ENCODE results near the gene CACNB1. TPM values are rescaled to one million over a fixed set of nuclear protein-coding genes. Genes with fewer than 3 reads are reported as not detected.
A peak's percentile ranks its signal among the peaks of the same experiment; 100 is the strongest.

CACNB1 gene
- total RNA-seq, 1 donor, result 4.5 TPM

DNA sequence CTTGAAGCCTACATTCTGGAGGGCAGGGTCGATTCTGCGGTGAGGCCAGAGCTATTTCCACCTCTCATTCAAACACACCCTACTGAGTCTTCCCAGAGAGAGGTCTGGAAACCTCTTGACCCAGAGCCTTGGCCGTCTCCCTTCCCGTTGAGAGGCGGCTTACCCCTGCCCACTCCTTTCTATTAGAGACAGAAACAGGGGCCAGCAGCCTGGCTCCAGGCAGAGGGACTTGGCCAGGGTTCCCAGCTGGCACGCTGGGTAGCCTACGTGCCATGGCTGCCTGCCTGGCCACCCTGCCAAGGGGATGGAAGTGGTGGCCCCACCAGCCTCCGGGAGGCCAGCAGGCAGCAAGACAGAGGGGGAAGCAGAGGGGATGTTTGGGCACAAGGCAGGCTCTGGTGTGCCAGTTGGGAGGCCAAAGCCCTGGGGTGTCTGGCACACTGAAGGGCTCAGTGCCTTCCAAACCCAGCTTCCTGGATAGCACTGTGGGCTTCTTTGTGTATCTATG is 22.2 kb upstream of the CACNB1 start:
- Histone ChIP-seq H3K9me3 (ENCODE audit: low read depth, low read length) (no peaks in the 10 kb centered on the region), H3K4me1 (ENCODE audit: insufficient read depth, low read length) (peaks cover 2% of the 10 kb centered on the region), H3K27me3 (ENCODE audit: insufficient read depth, low read length) (peaks cover 13% of the 10 kb centered on the region), H3K4me3 (ENCODE audit: low read length) (no peak overlapping the region)

DNA sequence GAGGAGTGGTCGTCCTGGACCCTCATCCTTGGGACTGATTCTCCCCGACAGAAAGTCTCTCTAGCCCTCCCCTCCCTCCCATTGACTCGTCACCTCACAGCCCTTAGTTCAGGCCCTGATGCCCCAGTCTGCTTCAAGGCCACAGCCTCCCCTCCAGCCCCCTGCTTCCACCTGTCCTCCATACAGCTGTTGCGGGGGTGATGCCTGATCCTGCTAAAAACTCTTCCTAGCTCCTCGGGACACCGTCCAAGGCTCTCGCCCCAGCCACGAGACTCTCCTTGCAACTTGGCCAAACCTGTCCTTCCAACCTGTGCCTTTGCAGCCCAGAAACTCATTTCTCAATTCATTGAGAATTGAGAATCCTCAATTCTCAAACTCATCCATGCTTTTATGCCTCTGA is 21.4 kb upstream of the CACNB1 start:
- Histone ChIP-seq H3K4me1 (ENCODE audit: insufficient read depth, low read length) (no peaks in the 10 kb centered on the region), H3K27me3 (ENCODE audit: insufficient read depth, low read length) (peaks cover 5% of the 10 kb centered on the region), H3K9me3 (ENCODE audit: low read depth, low read length) (no peaks in the 10 kb centered on the region), H3K4me3 (ENCODE audit: low read length) (no peak overlapping the region)

DNA sequence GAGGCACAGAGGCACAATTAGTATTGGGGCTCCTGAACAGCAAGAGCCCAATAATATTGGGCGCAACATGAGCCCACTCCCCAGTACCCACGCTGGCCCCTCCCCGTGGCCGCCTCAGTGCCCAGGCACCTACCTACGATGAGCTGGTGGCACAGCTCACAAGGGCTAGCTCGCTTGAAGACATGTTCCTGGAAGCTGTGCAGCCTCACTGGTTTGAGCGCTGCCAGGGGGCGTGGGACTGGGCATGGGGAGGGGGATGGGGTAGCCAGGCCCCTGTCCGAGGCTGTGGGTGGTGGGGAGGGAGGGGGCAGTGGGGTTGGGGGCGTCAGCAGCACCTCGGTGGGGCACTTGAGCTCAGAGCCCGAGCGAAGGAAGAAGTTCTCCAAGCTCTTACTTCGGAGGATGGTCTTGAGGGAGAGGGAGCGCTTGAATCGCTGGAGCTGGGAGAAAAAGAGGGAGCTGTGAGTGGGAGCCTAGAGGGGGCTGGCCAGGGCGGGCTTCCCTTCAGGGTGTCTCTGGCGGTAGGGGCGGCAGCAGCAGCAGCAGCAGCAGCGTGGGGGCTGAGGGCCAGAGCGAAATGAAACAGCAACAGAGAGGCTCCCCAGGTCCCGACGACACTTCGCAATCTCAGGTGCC is 20.4 kb upstream of the CACNB1 start:
- Histone ChIP-seq H3K27me3 (ENCODE audit: insufficient read depth, low read length) (no peaks in the 10 kb centered on the region), H3K4me1 (ENCODE audit: insufficient read depth, low read length) (no peaks in the 10 kb centered on the region), H3K4me3 (ENCODE audit: low read length) (no peak overlapping the region), H3K9me3 (ENCODE audit: low read depth, low read length) (no peaks in the 10 kb centered on the region)

DNA sequence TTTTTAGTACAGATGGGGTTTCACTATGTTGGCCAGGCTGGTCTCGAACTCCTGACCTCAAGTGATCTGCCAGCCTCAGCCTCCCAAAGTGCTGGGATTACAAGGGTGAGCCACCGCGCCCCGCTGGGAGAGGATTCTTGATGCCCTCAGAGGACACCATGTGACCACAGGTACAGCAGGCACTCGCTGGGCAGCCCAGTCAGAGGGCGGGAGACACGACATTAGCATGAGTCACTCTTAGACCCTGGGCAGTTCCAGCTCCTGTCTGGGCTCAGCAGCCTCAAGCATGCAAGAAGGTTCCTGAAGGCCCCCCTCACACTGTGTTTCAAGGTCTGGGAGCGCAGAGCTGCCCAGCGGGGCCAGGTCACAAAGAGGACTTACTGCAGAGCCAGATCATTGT is 16.4 kb upstream of the CACNB1 start:
- Histone ChIP-seq H3K4me3 (ENCODE audit: low read length) (no peak overlapping the region), H3K4me1 (ENCODE audit: insufficient read depth, low read length) (peaks cover 16% of the 10 kb centered on the region), H3K9me3 (ENCODE audit: low read depth, low read length) (no peaks in the 10 kb centered on the region), H3K27me3 (ENCODE audit: insufficient read depth, low read length) (no peaks in the 10 kb centered on the region)

DNA sequence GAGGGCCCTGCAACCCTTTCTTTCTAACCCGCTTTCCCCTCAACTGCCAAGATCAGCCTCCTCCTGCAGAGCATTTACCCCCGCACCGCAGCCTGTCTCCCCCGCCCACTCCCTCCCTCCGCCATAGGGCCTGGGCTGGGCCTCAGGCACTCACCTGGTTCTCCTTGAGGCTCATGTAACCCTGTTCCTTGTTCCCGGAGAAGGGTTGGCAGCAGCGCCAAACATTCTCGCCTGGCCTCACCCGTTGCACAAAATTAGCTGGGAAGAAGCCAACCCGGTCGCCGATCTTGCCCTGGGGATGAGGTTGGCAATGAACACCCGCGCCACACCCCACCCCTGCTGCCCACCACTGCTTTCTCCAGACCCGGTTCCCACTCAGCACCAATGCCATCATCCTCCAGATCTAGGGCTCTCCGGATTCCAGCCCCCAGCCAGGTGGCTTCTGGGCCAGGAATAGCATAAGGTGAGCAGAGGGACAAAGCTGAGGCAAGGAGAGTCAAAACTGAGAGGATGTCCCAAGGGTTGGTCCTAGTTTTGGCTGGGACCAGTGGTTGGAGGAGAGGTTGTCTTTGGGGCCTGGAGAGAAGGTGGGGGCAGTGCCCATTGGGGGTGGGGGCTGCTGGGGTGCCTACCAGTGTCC is 15.5 kb upstream of the CACNB1 start:
- H3K4me3 ChIP-seq (ENCODE audit: low read length), result no peak overlapping the region
- H3K4me1 ChIP-seq (ENCODE audit: insufficient read depth, low read length), result peaks cover 25% of the 10 kb centered on the region
- H3K27me3 ChIP-seq (ENCODE audit: insufficient read depth, low read length), result no peaks in the 10 kb centered on the region
- H3K9me3 ChIP-seq (ENCODE audit: low read depth, low read length), result no peaks in the 10 kb centered on the region

DNA sequence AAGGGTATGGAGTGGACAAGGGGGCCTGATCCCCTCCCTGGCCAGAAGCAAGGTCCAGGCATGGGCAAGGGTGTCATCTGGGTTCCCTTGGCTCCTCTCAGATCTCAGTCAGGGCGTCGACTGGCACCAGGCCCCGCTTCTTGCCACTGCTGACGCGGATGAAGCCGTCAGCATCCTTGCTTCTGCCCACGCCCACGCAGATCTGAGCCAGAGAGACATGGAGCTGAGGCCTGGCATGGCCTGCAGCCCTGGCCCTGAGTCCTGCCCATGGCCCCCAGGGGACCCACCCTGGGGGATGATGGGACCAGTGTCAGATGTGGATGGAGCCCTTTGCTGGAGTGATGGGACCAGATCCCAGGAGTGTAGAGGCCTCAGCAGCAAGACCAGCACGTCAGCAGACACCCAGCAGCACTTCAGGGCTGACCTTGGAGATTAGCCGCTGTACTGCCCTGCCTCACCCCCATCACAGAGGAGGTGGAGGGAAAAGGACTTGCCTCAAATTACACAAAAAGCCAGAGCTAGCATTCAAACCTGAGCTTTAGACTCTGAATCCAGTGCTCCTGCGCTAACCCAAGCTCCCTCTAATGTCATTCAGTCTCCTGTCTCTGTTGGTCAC is 14.8 kb upstream of the CACNB1 start:
- Histone ChIP-seq H3K4me1 (ENCODE audit: insufficient read depth, low read length) (peaks cover 26% of the 10 kb centered on the region), H3K27me3 (ENCODE audit: insufficient read depth, low read length) (no peaks in the 10 kb centered on the region), H3K4me3 (ENCODE audit: low read length) (no peak overlapping the region), H3K9me3 (ENCODE audit: low read depth, low read length) (no peaks in the 10 kb centered on the region)

DNA sequence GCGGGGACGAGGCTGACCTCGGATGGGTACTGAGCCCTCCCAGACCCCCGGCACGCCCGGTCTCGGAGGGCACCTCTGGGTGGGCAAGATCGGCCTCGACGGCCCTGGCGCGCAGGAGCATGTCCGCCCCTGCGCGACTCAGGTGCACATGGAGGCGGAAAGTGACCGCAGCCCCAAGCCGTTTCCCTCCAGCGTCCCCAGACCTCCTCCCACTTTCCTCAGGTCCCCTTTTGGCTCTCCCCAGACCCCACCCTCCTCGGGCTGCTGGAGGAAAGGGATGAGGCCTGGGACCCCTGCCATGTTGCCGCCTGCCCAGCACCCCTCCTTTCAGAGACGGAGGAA is 12.6 kb upstream of the CACNB1 start:
- H3K4me3 ChIP-seq (ENCODE audit: low read length), result peak overlapping the region; percentile 3
- H3K27me3 ChIP-seq (ENCODE audit: insufficient read depth, low read length), result no peaks in the 10 kb centered on the region
- no peaks in the 10 kb centered on the region for H3K9me3 ChIP-seq (ENCODE audit: low read depth, low read length)
- peaks cover 30% of the 10 kb centered on the region for H3K4me1 ChIP-seq (ENCODE audit: insufficient read depth, low read length)

DNA sequence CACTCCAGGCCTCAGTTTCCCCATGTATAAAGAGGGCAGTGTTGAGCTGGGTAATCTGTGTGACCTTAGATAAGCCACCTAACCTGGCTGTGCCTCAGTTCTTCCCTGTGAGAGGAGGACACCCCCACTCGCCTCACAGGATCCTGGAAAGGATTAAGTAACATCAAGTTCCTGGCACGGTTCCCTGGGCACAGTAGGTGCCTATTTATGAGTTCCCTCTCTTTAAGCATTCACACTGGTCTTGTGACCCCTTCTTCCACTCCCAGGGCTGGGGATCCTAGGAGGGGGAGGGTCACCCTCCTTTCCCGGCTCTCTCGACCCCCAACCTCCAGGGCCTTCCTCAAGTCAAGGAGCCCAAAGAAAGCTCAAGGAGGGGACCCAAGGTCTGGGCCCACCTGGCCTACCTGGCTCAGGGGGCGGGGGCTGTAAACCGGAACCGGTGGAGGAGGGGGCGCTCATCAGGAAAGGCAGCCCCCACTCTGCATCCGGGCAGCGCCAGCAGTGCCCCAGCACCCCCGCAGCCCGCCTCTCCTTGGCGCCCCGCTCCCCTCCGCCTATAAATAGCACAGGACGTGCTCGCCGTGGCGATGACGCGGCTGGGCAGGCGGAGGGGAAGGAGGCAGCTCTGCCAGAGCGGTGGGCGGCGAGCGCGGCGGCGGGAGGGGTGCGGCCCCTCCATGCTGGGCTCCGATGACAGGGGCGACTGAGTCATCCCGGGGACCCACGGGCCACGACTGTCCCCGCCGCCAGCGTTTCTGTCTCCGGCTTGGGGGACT is 12.0 kb upstream of the CACNB1 start:
- Histone ChIP-seq H3K9me3 (ENCODE audit: low read depth, low read length) (no peaks in the 10 kb centered on the region), H3K4me3 (ENCODE audit: low read length) (peak overlapping the region; percentile 3), H3K4me1 (ENCODE audit: insufficient read depth, low read length) (peaks cover 30% of the 10 kb centered on the region), H3K27me3 (ENCODE audit: insufficient read depth, low read length) (no peaks in the 10 kb centered on the region)

DNA sequence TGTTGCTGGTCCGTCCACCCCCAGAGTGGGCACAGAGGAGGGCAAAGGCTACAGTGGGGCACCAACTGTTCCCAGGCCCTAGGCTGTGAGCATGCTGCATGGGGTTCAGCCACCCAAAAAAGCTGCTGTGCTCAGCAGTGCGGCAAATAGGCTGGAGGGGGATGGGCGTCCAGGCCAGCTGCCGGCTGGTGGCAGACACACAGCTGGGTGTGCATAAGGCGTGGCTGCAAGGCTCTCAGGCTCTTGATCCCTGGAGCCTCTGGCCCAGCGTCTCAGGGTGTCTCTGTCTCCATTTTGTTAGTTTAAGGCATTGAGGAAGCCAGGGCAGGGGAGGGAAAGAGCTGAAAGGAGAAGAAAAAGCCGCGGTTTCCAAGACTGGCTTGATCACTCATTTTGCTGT is 11.4 kb upstream of the CACNB1 start:
- Histone ChIP-seq H3K27me3 (ENCODE audit: insufficient read depth, low read length) (no peaks in the 10 kb centered on the region), H3K4me3 (ENCODE audit: low read length) (no peak overlapping the region), H3K9me3 (ENCODE audit: low read depth, low read length) (no peaks in the 10 kb centered on the region), H3K4me1 (ENCODE audit: insufficient read depth, low read length) (peaks cover 30% of the 10 kb centered on the region)

DNA sequence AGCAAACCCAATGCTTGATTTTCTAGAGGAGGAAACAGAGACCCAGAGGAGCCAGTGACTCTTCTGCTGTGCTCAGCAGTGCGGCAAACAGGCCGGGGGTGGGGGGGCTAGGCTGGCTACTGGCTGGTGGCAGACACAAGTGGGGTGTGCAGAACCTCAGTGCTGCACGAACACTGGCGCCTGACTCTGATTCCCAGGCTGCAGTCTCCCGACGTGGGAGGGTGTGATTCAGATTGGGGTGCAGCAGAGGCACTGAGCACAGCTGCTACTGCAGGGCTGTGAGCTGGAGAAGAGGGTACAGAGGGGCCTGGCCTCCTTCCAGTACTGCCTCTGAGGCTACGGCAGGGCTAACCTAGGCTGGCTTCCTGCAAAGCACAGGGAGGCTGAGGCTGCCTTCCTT is 10.7 kb upstream of the CACNB1 start:
- H3K9me3 ChIP-seq (ENCODE audit: low read depth, low read length), result no peaks in the 10 kb centered on the region
- H3K27me3 ChIP-seq (ENCODE audit: insufficient read depth, low read length), result no peaks in the 10 kb centered on the region
- no peak overlapping the region for H3K4me3 ChIP-seq (ENCODE audit: low read length)
- peaks cover 30% of the 10 kb centered on the region for H3K4me1 ChIP-seq (ENCODE audit: insufficient read depth, low read length)

DNA sequence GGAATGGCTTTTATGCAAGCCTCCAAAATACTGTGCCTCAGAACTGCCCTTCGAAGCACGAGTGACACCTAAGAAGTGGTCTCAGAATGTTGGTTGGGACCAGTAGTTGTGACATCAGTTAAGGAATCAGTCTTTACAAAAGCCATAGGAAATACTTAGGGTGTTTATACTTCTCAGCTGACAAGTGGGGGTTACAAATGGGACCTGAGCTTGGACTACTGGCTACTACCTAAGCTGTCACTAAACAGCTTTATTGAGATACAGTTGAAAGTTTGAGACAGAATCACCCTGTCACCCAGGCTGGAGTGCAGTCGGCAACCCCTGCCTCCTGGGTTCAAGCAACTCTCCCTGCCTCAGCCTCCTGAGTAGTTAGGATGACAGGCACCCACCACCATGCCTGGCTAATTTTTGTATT is 7.7 kb upstream of the CACNB1 start:
- Histone ChIP-seq H3K4me3 (ENCODE audit: low read length) (no peak overlapping the region), H3K4me1 (ENCODE audit: insufficient read depth, low read length) (peaks cover 45% of the 10 kb centered on the region), H3K27me3 (ENCODE audit: insufficient read depth, low read length) (no peaks in the 10 kb centered on the region), H3K9me3 (ENCODE audit: low read depth, low read length) (no peaks in the 10 kb centered on the region)

DNA sequence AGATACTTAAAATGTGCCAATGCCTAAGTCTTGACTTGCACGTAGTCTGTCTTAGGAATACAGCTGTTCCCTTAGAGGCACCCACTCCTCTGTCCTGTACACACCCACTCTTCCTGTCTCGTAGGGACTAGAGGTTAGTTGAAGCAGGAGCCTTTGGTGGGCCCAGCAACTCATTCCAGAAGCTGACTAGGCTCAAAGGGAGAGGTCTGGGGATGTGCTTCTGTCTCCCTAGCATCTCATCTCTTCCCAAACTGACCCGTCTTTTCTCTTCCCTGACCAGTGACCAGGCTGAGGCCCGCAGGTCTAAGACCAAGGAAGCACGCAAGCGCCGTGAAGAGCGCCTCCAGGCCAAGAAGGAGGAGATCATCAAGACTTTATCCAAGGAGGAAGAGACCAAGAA is 6.8 kb upstream of the CACNB1 start:
- Histone ChIP-seq H3K4me1 (ENCODE audit: insufficient read depth, low read length) (peaks cover 41% of the 10 kb centered on the region), H3K27me3 (ENCODE audit: insufficient read depth, low read length) (no peaks in the 10 kb centered on the region), H3K9me3 (ENCODE audit: low read depth, low read length) (no peaks in the 10 kb centered on the region), H3K4me3 (ENCODE audit: low read length) (no peak overlapping the region)

DNA sequence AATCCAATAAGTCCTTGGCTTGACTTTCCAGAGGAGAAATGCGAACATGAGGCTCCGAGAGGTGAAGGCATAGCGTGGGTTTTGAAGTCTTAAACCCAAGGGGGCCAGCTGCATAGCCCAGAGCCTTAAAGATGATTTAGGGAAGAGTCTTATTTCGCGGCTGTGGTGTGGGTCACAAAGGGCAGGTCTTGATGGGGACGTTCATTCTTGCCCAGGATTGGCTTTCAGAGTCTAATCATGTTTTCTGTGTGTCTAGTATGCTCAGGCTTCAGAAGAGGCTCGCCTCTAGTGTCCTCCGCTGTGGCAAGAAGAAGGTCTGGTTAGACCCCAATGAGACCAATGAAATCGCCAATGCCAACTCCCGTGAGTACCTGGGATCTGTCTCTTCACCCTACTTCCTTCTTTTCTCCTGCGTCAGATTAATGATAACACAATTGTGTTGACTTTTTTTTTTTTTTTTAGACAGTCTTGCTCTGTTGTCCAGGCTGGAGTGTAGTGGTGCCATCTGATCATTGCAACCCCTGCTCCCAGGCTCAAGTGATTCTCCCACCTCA is 3.6 kb upstream of the CACNB1 start:
- H3K27me3 ChIP-seq (ENCODE audit: insufficient read depth, low read length), result no peaks in the 10 kb centered on the region
- H3K4me1 ChIP-seq (ENCODE audit: insufficient read depth, low read length), result peaks cover 44% of the 10 kb centered on the region
- H3K9me3 ChIP-seq (ENCODE audit: low read depth, low read length), result no peaks in the 10 kb centered on the region
- H3K4me3 ChIP-seq (ENCODE audit: low read length), result peak overlapping the region; percentile 75

DNA sequence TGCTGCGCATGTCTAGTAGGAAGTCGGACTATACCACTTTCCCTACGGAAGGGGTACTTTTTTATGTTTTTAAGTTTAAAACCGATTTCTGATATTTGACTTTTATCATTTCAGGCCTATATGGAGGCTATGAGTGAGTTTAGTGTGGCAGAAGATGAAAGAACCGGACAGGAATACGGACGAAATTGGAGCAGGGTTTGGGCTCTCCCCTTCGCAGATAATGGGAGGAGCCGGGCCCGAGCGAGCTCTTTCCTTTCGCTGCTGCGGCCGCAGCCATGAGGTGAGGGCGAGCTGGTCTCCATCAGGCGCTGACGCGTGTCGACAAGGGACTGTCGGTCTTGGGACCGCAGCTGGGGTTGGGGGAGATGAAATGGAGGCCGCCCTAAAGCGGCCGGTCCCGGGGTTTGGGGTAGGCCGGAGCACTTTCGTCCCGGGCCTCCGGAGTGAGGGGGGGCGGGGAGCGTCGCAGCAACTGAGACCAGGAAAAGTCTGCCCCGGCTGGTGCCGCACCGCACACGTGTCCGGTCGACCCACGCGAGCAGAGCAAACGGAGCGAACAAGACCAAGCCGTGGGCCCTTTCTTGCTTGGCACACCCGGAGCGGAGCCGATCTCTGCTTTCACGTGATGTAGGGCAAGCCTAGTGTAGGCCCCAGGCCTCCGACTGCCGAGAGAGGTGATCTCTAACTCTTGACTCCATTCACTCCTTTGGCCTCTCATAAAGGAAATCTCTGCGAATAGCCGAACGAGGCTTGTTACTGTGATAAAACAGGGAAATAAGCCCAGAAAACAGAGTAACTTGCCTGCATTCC is 2.8 kb upstream of the CACNB1 start, which contains the start of gene RPL19:
Gene RPL19 (plus strand): TSS at position 214 of the 810 bp plus-strand sequence. CDS start 62 bp downstream, at position 276.
- H3K4me3 ChIP-seq (ENCODE audit: low read length), result peak within 1 kb of the TSS; percentile 75
- no peaks in the 10 kb centered on the region for H3K27me3 ChIP-seq (ENCODE audit: insufficient read depth, low read length)
- H3K9me3 ChIP-seq (ENCODE audit: low read depth, low read length), result no peaks in the 10 kb centered on the region
- H3K4me1 ChIP-seq (ENCODE audit: insufficient read depth, low read length), result peaks cover 50% of the 10 kb centered on the region

Measured in mononuclear cell (primary cell).